Stimulated activated effector memory CD8-positive, alpha-beta T cell treated with anti-CD3 and anti-CD28 coated beads, Interleukin-12 subunit alpha, Interleukin-12 subunit beta, amount 100 ng/mL, for 72 hours (primary cell): ENCODE results near the gene TARBP1.
"Not testable (repeated sequence)": the region's sequence is repeated elsewhere in the genome, so short reads cannot be mapped to it uniquely, and the experiment has no call there.

ENCODE experiments used
- ATAC-seq: fragments of 150-1000 bp; cut with Tn5 transposase; 2 replicates; pipeline ENCODE4 v1.10.0; 2021
- DNase-seq, 2 donors: peaks; one replicate each; pipeline ENCODE4 v3.0.0; 2021 to 2022; ENCODE audit warnings: low spot score in 2 of 2
- H3K27ac Mint-ChIP-seq: one replicate; pipeline ENCODE4 v1.8.0; 2022; ENCODE audit warnings: mild to moderate bottlenecking, mixed read lengths
- H3K36me3 Mint-ChIP-seq: one replicate; pipeline ENCODE4 v1.8.0; 2022; ENCODE audit warnings: mild to moderate bottlenecking, mixed read lengths
- H3K4me1 Mint-ChIP-seq: one replicate; pipeline ENCODE4 v1.8.0; 2022; ENCODE audit warnings: mixed read lengths
- H3K4me3 Mint-ChIP-seq: one replicate; pipeline ENCODE4 v1.8.0; 2022; ENCODE audit warnings: mild to moderate bottlenecking, mixed read lengths
- H3K9me3 Mint-ChIP-seq: one replicate; pipeline ENCODE4 v1.8.0; 2022; ENCODE audit warnings: mixed read lengths

Gene TARBP1

DNA sequence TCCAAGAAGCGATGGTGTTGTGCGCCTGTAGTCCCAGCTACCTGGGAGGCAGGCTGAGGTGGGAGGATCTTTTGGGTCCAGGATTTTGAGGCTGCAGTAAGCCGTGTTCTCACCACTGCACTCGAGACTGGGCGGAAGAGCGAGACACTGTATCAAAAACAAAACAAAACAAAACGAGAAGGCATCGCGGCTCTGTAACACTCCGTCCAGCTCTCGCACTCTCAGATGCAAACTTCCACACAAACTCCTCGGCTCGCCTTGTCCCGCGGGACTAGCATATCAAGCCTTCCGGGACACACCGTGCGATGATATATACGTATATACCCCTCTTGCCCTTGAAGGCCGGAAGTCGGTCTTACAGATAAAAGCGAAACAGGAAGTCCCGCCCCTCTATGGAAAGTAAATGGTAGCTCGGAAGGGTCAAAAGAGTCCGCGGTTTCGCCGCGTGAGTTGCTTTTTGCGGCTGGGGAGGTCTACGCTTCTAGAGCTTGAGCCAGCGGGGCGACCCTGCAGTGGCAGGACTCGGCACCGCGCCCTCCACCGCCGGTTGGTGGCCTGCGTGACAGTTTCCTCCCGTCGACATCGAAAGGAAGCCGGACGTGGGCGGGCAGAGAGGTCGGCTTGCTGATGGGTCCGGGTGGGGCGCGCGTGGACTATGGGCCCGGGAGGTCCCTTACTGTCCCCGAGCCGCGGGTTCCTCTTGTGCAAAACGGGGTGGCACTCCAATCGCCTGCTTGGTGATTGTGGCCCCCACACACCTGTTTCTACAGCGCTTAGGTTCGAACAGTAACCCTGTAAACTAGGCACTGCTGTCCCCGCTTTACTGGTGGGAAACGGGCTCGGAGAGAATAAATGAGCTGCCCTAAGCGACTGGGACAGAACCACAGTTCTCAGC is 105.7 kb downstream of the TARBP1 start, which contains the start of gene COA6:
TSS of gene COA6 (plus strand) at position 393 of the 895 bp plus-strand sequence. CDS start at position 404, 11 bp downstream.
- peak within 1 kb of the TSS; percentile 99 for H3K27ac Mint-ChIP-seq
- H3K4me1 Mint-ChIP-seq: peaks cover 49% of the 10 kb centered on the region
- DNase-seq: peak; percentile 85 to 96
- peaks cover 53% of the 10 kb centered on the region for H3K36me3 Mint-ChIP-seq
- peak within 1 kb of the TSS; percentile 86 for H3K4me3 Mint-ChIP-seq
- no peaks in the 10 kb centered on the region for H3K9me3 Mint-ChIP-seq
- peak; percentile 92 for ATAC-seq

- Mint-ChIP-seq H3K4me1 (peaks cover 48% of the 10 kb centered on the region), H3K9me3 (no peaks in the 10 kb centered on the region), H3K4me3 (peak overlapping the region; percentile 86), H3K27ac (peak overlapping the region; percentile 99), H3K36me3 (peaks cover 42% of the 10 kb centered on the region)
- no peak for DNase-seq
- no peak for ATAC-seq
These were observed 106.8 kb downstream of the TARBP1 start for GRCh38 chr1:234372011-234372757.

DNA sequence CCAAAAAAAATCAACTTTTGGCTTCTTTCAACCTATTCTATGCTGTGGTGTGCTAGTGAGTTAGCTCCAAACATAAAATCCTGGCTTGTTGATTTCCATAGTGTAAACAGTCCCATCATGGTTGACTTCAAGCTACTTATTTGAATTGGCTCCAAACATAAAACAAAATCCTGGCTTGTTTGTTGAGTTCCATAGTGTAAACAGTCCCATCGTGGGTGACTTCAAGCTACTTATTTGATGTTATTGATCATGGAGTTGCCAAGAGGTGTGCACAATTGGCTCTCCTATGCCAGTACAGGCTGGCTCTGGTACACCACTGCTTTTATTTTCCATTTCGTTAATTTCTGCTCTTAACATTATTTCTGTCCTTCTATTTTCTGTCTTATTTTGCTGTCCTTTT is 107.6 kb downstream of the TARBP1 start:
- DNase-seq (no peak), ATAC-seq (no peak)
- H3K4me1 Mint-ChIP-seq: peaks cover 46% of the 10 kb centered on the region
- H3K4me3 Mint-ChIP-seq: no peak overlapping the region
- H3K27ac Mint-ChIP-seq: no peak overlapping the region
- H3K9me3 Mint-ChIP-seq: no peaks in the 10 kb centered on the region
- H3K36me3 Mint-ChIP-seq: peaks cover 34% of the 10 kb centered on the region

GRCh38 chr1:234369784-234370183 is 109.2 kb downstream of the TARBP1 start:
- DNase-seq (no peak), ATAC-seq (no peak)
- Mint-ChIP-seq H3K4me1 (peaks cover 39% of the 10 kb centered on the region), H3K27ac (no peak overlapping the region), H3K9me3 (no peaks in the 10 kb centered on the region), H3K4me3 (peak overlapping the region; percentile 42), H3K36me3 (peaks cover 18% of the 10 kb centered on the region)

GRCh38 chr1:234369033-234369430 is 109.9 kb downstream of the TARBP1 start:
- peaks cover 10% of the 10 kb centered on the region for H3K36me3 Mint-ChIP-seq
- H3K4me1 Mint-ChIP-seq: peaks cover 32% of the 10 kb centered on the region
- ATAC-seq (no peak), DNase-seq (no peak)
- H3K27ac Mint-ChIP-seq: peak overlapping the region; percentile 79
- H3K9me3 Mint-ChIP-seq: no peaks in the 10 kb centered on the region
- H3K4me3 Mint-ChIP-seq: peak overlapping the region; percentile 42

DNA sequence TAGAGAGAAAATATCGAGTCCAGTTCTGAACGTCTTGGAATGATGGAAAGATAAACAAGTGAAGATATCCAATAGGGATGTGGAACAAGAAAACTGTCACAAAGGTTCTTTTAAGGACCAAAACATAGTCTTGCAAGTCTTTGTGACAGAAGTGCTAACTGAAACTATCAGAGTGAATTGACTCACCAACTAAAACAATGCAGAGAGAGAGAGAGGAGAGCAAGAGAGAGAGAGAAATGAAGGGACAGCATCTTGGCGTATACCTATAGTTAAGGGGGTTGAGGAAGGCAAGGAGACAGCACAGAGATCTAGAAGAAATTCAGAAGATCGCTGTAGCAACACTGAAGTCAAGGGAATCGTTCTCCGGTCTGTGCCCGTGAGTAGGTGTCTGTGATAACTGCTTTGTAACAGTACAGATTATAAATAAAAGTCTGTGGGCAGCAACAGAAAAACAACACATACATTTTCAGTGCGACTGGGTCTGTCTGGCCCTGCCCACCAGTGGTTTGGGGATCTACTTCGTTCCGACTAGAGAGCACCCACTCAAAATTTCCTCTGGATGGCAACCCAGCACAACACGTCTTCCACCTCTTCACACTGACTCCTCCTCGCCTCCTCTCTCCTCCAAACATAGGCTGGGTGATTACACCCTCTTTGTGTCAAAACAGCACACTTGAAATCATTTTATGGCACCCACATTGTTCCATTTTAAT is 110.5 kb downstream of the TARBP1 start:
- peak overlapping the region; percentile 42 for H3K4me3 Mint-ChIP-seq
- peak in 1 of 2 donors; percentile 65 for DNase-seq
- peak overlapping the region; percentile 79 for H3K27ac Mint-ChIP-seq
- H3K9me3 Mint-ChIP-seq: no peaks in the 10 kb centered on the region
- peaks cover 6% of the 10 kb centered on the region for H3K36me3 Mint-ChIP-seq
- ATAC-seq: peak; percentile 66
- H3K4me1 Mint-ChIP-seq: peaks cover 27% of the 10 kb centered on the region

DNA sequence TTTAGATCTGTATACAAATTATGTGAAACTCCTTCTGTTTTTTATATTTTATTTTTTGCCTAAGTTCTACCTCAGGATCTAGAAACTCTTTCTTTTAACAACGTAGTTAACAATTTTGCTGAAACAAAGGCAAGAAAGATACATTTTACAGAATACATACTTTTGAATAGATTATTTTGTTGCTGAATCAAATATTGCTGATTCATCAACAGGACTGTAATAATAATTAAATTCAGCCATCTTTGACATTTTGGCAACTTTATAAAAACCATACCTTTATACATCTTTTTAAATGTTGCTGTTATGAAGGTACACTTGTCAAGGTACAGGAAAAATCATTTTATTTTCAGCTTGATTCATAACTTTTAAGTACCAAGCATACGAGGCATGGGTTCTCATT is 116.4 kb downstream of the TARBP1 start:
- Mint-ChIP-seq H3K9me3 (no peaks in the 10 kb centered on the region), H3K4me3 (no peak overlapping the region), H3K27ac (no peak overlapping the region), H3K4me1 (peaks cover 17% of the 10 kb centered on the region), H3K36me3 (no peaks in the 10 kb centered on the region)
- DNase-seq: no peak
- ATAC-seq: no peak

DNA sequence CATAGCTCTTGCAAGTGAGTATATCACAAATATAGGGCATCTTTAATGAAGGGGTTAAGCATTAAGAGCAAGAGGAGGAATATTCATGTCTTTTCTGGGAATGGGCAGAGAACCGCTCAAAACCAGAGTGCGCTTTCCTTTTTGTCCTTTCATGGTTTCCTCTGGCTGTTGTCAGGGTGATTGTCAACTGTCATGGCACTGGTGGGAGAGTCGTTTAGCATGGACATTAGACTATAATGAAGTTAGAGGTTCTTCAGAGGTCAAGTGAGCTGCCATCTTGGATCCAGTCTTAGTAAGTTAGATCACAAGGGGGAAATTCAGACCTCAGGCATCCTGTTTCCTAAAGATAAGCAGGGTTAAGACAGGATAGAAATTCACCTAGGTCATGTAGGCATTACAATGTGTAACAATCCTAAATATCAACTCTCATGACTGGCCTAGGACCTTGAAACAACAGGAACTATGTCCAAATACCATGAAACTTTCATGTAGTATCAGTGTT is 117.8 kb downstream of the TARBP1 start:
- Mint-ChIP-seq H3K9me3 (no peaks in the 10 kb centered on the region), H3K27ac (no peak overlapping the region), H3K36me3 (no peaks in the 10 kb centered on the region), H3K4me1 (peaks cover 17% of the 10 kb centered on the region), H3K4me3 (no peak overlapping the region)
- no peak for DNase-seq
- no peak for ATAC-seq

GRCh38 chr1:234357831-234358230 is 121.1 kb downstream of the TARBP1 start:
- ATAC-seq (no peak), DNase-seq (no peak)
- Mint-ChIP-seq H3K36me3 (no peaks in the 10 kb centered on the region), H3K4me3 (peak overlapping the region; percentile 63), H3K27ac (no peak overlapping the region), H3K9me3 (no peaks in the 10 kb centered on the region), H3K4me1 (peaks cover 17% of the 10 kb centered on the region)

- not testable (repeated sequence) for H3K9me3 Mint-ChIP-seq, H3K36me3 Mint-ChIP-seq
- Mint-ChIP-seq H3K27ac (peak overlapping the region; percentile 58), H3K4me1 (peaks cover 17% of the 10 kb centered on the region), H3K4me3 (peak overlapping the region; percentile 63)
- ATAC-seq: peak; percentile 72
- peak; percentile 19 to 80 for DNase-seq
These were observed 122.2 kb downstream of the TARBP1 start for GRCh38 chr1:234356615-234357269.

DNA sequence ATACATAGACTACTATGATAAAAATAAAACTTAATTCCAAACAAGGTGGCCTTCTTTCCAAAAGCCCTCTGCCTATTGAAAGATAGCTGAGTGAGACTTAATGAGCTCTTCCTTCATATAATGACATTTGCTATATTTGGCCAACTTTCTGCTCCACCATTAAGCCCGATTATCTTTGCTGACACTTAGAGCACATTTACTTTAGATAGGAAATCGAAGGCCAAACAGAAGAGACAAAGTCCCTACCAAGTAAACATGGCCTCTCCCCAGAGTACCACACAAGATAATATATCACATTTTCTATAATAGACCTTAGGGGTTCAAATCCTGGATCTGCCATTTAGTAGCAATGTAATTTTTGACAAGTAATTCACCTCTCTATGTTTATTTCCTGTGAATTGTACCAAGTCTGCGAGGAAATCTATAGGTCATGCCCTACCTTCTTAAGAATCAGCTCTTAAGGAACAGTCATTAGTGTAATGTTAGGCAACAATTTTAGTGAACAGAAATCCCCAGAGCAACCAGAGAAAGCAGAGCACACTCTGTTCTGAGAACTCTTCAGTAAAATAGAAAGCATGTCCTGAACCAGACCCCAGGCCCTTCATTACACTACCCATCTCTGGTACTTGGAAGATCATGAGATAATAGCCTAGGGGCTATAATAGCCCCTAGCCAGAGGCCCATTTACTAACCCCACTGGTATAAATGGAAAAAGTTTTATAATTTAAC is 123.0 kb downstream of the TARBP1 start:
- H3K4me1 Mint-ChIP-seq: peaks cover 17% of the 10 kb centered on the region

GRCh38 chr1:234348964-234349363 is 130.0 kb downstream of the TARBP1 start:
- no peaks in the 10 kb centered on the region for H3K36me3 Mint-ChIP-seq
- DNase-seq: no peak
- H3K27ac Mint-ChIP-seq: no peak overlapping the region
- no peaks in the 10 kb centered on the region for H3K9me3 Mint-ChIP-seq
- no peak overlapping the region for H3K4me3 Mint-ChIP-seq
- H3K4me1 Mint-ChIP-seq: no peaks in the 10 kb centered on the region
- ATAC-seq: no peak

More for the DNA sequence above, 123.0 kb downstream of the TARBP1 start:
- peak overlapping the region; percentile 63 for H3K4me3 Mint-ChIP-seq
- no peaks in the 10 kb centered on the region for H3K9me3 Mint-ChIP-seq
- ATAC-seq: peak; percentile 86
- H3K27ac Mint-ChIP-seq: peak overlapping the region; percentile 58
- DNase-seq: no peak
- H3K36me3 Mint-ChIP-seq: no peaks in the 10 kb centered on the region

- H3K9me3 Mint-ChIP-seq: peaks cover 1% of the 10 kb centered on the region
- H3K4me1 Mint-ChIP-seq: no peaks in the 10 kb centered on the region
- no peaks in the 10 kb centered on the region for H3K36me3 Mint-ChIP-seq
- DNase-seq (no peak), ATAC-seq (no peak)
- no peak overlapping the region for H3K4me3 Mint-ChIP-seq
- no peak overlapping the region for H3K27ac Mint-ChIP-seq
These were observed 133.7 kb downstream of the TARBP1 start for GRCh38 chr1:234345237-234345636.

DNA sequence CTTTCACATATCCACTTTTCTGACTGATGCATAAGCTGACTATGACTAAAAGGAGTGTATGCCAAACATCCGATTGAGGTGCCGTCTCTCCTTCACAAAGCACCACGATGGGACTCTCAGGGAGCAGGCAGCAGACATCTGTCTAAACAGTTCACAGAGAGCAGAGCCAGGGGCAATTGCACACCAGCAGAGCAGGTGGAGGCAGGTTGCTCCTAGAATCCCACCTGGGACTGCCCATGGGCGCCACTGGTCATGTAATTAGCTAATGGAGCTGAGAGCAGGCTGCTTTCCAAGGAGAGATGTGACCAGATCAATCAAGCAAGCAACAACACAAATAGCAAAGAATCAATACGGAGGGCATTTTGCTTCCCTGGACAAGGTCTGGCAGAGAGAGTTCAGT is 136.2 kb downstream of the TARBP1 start:
- Mint-ChIP-seq H3K4me3 (no peak overlapping the region), H3K4me1 (no peaks in the 10 kb centered on the region), H3K27ac (no peak overlapping the region), H3K36me3 (no peaks in the 10 kb centered on the region), H3K9me3 (peaks cover 9% of the 10 kb centered on the region)
- no peak for DNase-seq
- ATAC-seq: no peak
